Measurements from ENCODE around the gene GRM1. TPM values are rescaled to one million over a fixed set of nuclear protein-coding genes. Genes with fewer than 3 reads are reported as not detected.

Gene GRM1
- total RNA-seq = not detected
- polyA plus RNA-seq = under 1 TPM in 1 of 4 donors, not detected in 3; 0.10 TPM

DNA sequence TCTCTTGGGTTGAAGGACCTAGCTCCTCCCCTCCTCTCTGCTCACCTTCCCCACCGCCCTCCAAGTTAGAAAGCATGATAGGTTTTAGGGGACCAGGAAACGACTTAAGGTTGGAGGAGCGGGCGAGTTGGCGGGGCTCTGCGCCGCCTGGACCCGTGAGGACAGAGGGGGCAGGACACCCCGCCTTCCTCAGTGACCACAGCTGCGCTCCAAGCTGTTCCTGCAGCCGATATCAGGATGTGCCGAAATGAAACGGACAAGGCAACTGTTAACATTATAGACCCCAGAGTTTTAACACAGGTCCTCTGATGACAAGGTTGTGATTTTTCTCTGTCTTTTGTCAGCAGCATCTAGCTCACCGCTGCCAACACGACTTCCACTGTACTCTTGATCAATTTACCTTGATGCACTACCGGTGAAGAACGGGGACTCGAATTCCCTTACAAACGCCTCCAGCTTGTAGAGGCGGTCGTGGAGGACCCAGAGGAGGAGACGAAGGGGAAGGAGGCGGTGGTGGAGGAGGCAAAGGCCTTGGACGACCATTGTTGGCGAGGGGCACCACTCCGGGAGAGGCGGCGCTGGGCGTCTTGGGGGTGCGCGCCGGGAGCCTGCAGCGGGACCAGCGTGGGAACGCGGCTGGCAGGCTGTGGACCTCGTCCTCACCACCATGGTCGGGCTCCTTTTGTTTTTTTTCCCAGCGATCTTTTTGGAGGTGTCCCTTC is at the start of gene GRM1:
TSS of gene GRM1 (plus strand) at position 212 of the 722 bp plus-strand sequence. CDS start at position 668, 456 bp downstream.
- no peaks in the 10 kb centered on the region for H3K36me3 ChIP-seq (ENCODE audit: control insufficient read depth, insufficient read depth, low read length)
- Mint-ChIP-seq H3K27me3 (peaks cover 45% of the 10 kb centered on the region), H3K4me3 (peak within 1 kb of the TSS in 1 of 4 donors; percentile 29), H3K9me3 (peaks cover 0 to 5% (median 1%) of the 10 kb centered on the region in 7 donors), H3K36me3 (no peaks in the 10 kb centered on the region), H3K4me1 (peaks cover 0 to 9% (median 1%) of the 10 kb centered on the region in 4 donors), H3K27ac (no peak within 1 kb of the TSS)
- no peak for ATAC-seq (ENCODE audit: low read depth in 2 of 2)
- no peak within 1 kb of the TSS for H3K4me3 ChIP-seq (ENCODE audit: low read depth, low read length)
- H3K4me1 ChIP-seq (ENCODE audit: control insufficient read depth, insufficient read depth, low read length, poor library complexity, severe bottlenecking) = no peaks in the 10 kb centered on the region
- no peaks in the 10 kb centered on the region for H3K9me3 ChIP-seq (ENCODE audit: control insufficient read depth in 2 of 2, low read length in 2 of 2)
- H3K27me3 ChIP-seq (ENCODE audit: control insufficient read depth, insufficient read depth, low read length) = peaks cover 17% of the 10 kb centered on the region
- DNase-seq = no peak
- H3K27ac ChIP-seq (ENCODE audit: insufficient read depth, low read length, poor library complexity, severe bottlenecking) = no peak within 1 kb of the TSS

DNA sequence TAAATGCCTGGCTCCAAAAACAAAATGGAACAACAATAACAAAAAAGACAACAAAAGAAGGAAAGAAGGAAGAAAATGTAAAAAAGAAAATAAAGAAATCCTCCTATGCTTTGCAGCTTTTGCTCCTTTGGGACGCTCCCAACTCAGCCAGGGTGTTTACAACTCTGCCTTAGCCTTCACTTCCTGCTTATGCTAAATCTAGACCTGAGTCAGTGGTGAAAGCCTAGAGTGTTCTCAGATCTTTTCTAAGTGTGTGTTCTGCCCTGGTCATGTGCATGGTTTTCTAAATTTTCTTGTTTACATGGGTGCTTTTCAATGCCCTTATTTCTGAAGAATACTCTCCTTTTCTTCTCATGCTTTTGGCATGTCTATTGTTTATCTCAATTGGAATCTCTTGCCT is 19.5 kb upstream of the GRM1 start:
- peaks cover 1% of the 10 kb centered on the region for H3K27me3 ChIP-seq (ENCODE audit: control insufficient read depth, insufficient read depth, low read length)
- H3K36me3 ChIP-seq (ENCODE audit: control insufficient read depth, insufficient read depth, low read length) = no peaks in the 10 kb centered on the region
- no peaks in the 10 kb centered on the region for H3K36me3 Mint-ChIP-seq
- H3K27ac Mint-ChIP-seq = no peak overlapping the region
- DNase-seq (no peak), ATAC-seq (ENCODE audit: low read depth in 2 of 2) (no peak)
- peaks cover 0 to 4% of the 10 kb centered on the region in 2 experiments for H3K9me3 ChIP-seq (ENCODE audit: control insufficient read depth in 2 of 2, low read length in 2 of 2)
- peaks cover 0 to 15% (median 4%) of the 10 kb centered on the region in 7 donors for H3K9me3 Mint-ChIP-seq
- H3K4me3 ChIP-seq (ENCODE audit: low read depth, low read length) = no peak overlapping the region
- H3K4me1 Mint-ChIP-seq = no peaks in the 10 kb centered on the region
- H3K27ac ChIP-seq (ENCODE audit: insufficient read depth, low read length, poor library complexity, severe bottlenecking) = no peak overlapping the region
- H3K4me1 ChIP-seq (ENCODE audit: control insufficient read depth, insufficient read depth, low read length, poor library complexity, severe bottlenecking) = no peaks in the 10 kb centered on the region
- no peak overlapping the region for H3K4me3 Mint-ChIP-seq
- no peaks in the 10 kb centered on the region for H3K27me3 Mint-ChIP-seq

DNA sequence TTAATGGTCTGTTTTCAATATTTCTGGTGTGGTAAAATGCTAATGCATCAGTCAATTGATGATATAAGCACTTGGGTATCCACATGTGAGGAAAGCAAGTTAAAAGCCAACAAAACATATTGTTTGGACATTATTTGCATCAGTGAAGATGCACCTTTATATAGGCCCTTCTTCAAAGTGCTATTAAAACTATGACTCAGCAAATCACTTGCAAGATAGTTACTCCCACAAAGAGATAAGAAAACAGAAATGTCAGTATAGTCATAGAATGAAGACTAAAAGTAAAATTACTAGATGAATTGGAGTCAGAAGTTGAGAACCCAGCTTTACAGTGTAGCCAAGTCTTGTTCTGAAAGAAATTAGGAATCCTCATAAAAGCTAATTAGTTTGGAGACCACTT is 14.6 kb upstream of the GRM1 start:
- ATAC-seq (ENCODE audit: low read depth in 2 of 2) (no peak), DNase-seq (no peak)
- Mint-ChIP-seq H3K27me3 (no peaks in the 10 kb centered on the region), H3K27ac (no peak overlapping the region), H3K4me3 (no peak overlapping the region), H3K4me1 (no peaks in the 10 kb centered on the region), H3K9me3 (peaks cover 0 to 12% (median 3%) of the 10 kb centered on the region in 7 donors), H3K36me3 (no peaks in the 10 kb centered on the region)
- H3K27ac ChIP-seq (ENCODE audit: insufficient read depth, low read length, poor library complexity, severe bottlenecking) = no peak overlapping the region
- H3K4me1 ChIP-seq (ENCODE audit: control insufficient read depth, insufficient read depth, low read length, poor library complexity, severe bottlenecking) = no peaks in the 10 kb centered on the region
- H3K36me3 ChIP-seq (ENCODE audit: control insufficient read depth, insufficient read depth, low read length) = no peaks in the 10 kb centered on the region
- no peaks in the 10 kb centered on the region for H3K27me3 ChIP-seq (ENCODE audit: control insufficient read depth, insufficient read depth, low read length)
- no peak overlapping the region for H3K4me3 ChIP-seq (ENCODE audit: low read depth, low read length)
- H3K9me3 ChIP-seq (ENCODE audit: control insufficient read depth in 2 of 2, low read length in 2 of 2) = peaks cover 0 to 4% of the 10 kb centered on the region in 2 experiments

DNA sequence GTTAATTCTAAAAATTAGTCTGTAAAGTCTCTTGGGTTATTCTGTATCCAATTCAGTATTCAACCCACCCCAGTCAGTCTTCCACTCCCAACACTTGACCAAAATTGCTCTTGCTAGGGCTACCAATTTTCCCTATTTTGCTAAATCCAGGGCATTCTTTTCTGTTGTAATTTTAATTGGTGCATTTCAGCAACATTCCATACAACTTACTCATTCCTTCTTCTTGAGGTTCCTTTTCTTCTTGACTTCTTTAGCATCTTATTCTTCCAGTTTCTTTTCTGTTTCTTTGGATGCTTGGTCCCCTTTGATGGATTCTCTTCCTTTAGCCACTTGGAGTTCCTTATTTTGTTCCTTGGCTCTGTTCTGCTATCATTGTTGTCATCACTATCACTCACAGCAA is 11.2 kb upstream of the GRM1 start:
- Histone ChIP-seq H3K36me3 (ENCODE audit: control insufficient read depth, insufficient read depth, low read length) (no peaks in the 10 kb centered on the region), H3K27ac (ENCODE audit: insufficient read depth, low read length, poor library complexity, severe bottlenecking) (no peak overlapping the region), H3K9me3 (ENCODE audit: control insufficient read depth in 2 of 2, low read length in 2 of 2) (no peaks in the 10 kb centered on the region), H3K4me3 (ENCODE audit: low read depth, low read length) (no peak overlapping the region), H3K4me1 (ENCODE audit: control insufficient read depth, insufficient read depth, low read length, poor library complexity, severe bottlenecking) (no peaks in the 10 kb centered on the region), H3K27me3 (ENCODE audit: control insufficient read depth, insufficient read depth, low read length) (no peaks in the 10 kb centered on the region)
- H3K9me3 Mint-ChIP-seq = peaks cover 0 to 3% (median 0%) of the 10 kb centered on the region in 7 donors
- no peak overlapping the region for H3K4me3 Mint-ChIP-seq
- no peaks in the 10 kb centered on the region for H3K4me1 Mint-ChIP-seq
- ATAC-seq (ENCODE audit: low read depth in 2 of 2) (no peak), DNase-seq (no peak)
- no peaks in the 10 kb centered on the region for H3K36me3 Mint-ChIP-seq
- H3K27me3 Mint-ChIP-seq = no peaks in the 10 kb centered on the region
- no peak overlapping the region for H3K27ac Mint-ChIP-seq

DNA sequence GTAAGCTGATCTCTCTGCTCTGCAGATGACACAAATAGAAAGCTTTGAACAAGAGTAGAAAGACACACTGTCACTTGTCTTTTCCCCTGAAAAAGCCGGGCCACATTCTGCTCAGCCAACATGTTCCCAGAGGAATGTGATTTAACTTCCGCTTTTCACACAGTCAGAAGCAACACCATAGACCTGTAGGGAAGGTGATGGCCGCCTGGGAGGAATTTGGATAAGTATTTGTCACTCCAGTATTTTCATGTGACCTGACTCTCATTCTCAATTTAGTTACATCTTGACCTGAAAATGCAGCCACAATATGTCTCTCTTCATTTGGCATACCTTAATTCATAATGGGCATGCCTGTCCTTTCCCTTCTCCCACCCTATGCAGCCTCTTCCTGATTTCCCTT is 2.0 kb upstream of the GRM1 start:
- H3K27me3 ChIP-seq (ENCODE audit: control insufficient read depth, insufficient read depth, low read length) = peaks cover 15% of the 10 kb centered on the region
- no peak overlapping the region for H3K27ac ChIP-seq (ENCODE audit: insufficient read depth, low read length, poor library complexity, severe bottlenecking)
- no peaks in the 10 kb centered on the region for H3K9me3 ChIP-seq (ENCODE audit: control insufficient read depth in 2 of 2, low read length in 2 of 2)
- H3K4me3 ChIP-seq (ENCODE audit: low read depth, low read length) = no peak overlapping the region
- DNase-seq (no peak), ATAC-seq (ENCODE audit: low read depth in 2 of 2) (no peak)
- H3K4me1 ChIP-seq (ENCODE audit: control insufficient read depth, insufficient read depth, low read length, poor library complexity, severe bottlenecking) = no peaks in the 10 kb centered on the region
- Mint-ChIP-seq H3K9me3 (peaks cover 0 to 5% (median 1%) of the 10 kb centered on the region in 7 donors), H3K4me3 (no peak overlapping the region), H3K36me3 (no peaks in the 10 kb centered on the region), H3K27ac (no peak overlapping the region), H3K4me1 (peaks cover 0 to 9% (median 1%) of the 10 kb centered on the region in 4 donors), H3K27me3 (peaks cover 40% of the 10 kb centered on the region)
- H3K36me3 ChIP-seq (ENCODE audit: control insufficient read depth, insufficient read depth, low read length) = no peaks in the 10 kb centered on the region

DNA sequence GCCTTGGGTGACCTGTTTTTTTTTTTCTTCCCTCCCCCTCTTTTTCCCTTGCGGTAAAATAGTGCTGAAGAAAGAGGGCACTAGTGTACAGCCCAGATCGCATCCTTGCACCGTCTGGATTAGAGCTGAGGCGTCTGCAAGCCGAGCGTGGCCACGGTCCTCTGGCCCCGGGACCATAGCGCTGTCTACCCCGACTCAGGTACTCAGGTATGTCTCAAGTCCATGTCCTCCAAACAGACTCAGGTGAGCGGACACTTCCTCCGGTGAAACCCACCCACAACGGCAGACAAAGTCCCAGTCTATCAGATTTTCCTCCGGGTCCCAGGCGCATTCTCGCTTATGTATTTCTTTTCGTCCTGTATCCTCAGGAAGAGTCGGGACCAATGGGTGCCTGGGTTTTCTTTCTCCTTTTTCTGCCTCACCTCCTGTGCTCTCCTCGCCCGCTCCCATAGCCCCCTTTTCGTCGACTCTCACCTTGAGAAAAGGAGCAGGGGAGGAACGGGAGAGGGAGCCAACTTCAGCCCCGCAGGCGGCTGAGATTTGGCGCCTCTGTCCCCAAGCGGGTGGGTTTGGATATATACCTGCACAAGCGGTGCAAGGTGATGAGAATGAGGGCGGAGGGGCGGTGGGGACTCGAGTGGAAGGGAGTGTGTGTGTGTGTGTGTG is 1.1 kb upstream of the GRM1 start:
- Histone ChIP-seq H3K27ac (ENCODE audit: insufficient read depth, low read length, poor library complexity, severe bottlenecking) (no peak overlapping the region), H3K9me3 (ENCODE audit: control insufficient read depth in 2 of 2, low read length in 2 of 2) (no peaks in the 10 kb centered on the region), H3K36me3 (ENCODE audit: control insufficient read depth, insufficient read depth, low read length) (no peaks in the 10 kb centered on the region), H3K4me3 (ENCODE audit: low read depth, low read length) (no peak overlapping the region), H3K4me1 (ENCODE audit: control insufficient read depth, insufficient read depth, low read length, poor library complexity, severe bottlenecking) (no peaks in the 10 kb centered on the region), H3K27me3 (ENCODE audit: control insufficient read depth, insufficient read depth, low read length) (peaks cover 15% of the 10 kb centered on the region)
- peaks cover 0 to 9% (median 1%) of the 10 kb centered on the region in 4 donors for H3K4me1 Mint-ChIP-seq
- DNase-seq (no peak), ATAC-seq (ENCODE audit: low read depth in 2 of 2) (no peak)
- no peak overlapping the region for H3K27ac Mint-ChIP-seq
- H3K36me3 Mint-ChIP-seq = no peaks in the 10 kb centered on the region
- peaks cover 0 to 5% (median 1%) of the 10 kb centered on the region in 7 donors for H3K9me3 Mint-ChIP-seq
- peaks cover 45% of the 10 kb centered on the region for H3K27me3 Mint-ChIP-seq
- H3K4me3 Mint-ChIP-seq = peak overlapping the region in 1 of 4 donors; percentile 2

DNA sequence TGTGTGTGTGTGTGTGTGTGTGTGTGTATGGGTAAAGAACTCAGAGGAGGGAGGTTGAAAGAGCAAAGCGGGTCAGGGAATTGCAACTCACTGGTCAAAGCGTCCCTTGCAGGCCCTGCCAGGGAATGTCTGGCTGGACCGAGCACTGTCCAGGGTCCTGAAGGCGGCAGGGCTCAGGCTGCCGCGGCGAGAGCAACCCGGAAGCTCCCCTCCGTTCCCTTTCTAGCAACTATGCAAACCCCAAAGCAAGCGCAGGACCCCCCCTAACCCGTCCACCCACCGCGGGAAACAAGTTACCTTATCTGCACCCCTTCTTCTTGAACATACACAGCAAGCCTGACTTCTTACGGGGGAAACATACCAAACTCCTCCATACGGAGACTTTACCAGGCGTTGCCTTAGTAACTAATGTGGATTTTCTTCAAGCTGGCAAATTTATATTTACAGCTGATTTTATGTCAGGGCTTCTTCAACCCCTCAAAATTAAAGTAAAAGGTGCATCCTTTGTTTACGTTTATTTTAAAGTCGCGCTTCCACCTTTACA is 538 bp upstream of the GRM1 start:
- no peaks in the 10 kb centered on the region for H3K36me3 Mint-ChIP-seq
- Histone ChIP-seq H3K4me3 (ENCODE audit: low read depth, low read length) (no peak overlapping the region), H3K9me3 (ENCODE audit: control insufficient read depth in 2 of 2, low read length in 2 of 2) (no peaks in the 10 kb centered on the region), H3K27ac (ENCODE audit: insufficient read depth, low read length, poor library complexity, severe bottlenecking) (no peak overlapping the region), H3K27me3 (ENCODE audit: control insufficient read depth, insufficient read depth, low read length) (peaks cover 17% of the 10 kb centered on the region), H3K36me3 (ENCODE audit: control insufficient read depth, insufficient read depth, low read length) (no peaks in the 10 kb centered on the region), H3K4me1 (ENCODE audit: control insufficient read depth, insufficient read depth, low read length, poor library complexity, severe bottlenecking) (no peaks in the 10 kb centered on the region)
- peaks cover 0 to 5% (median 1%) of the 10 kb centered on the region in 7 donors for H3K9me3 Mint-ChIP-seq
- DNase-seq = peak in 2 of 3 donors; percentile 16 to 28
- peaks cover 0 to 9% (median 1%) of the 10 kb centered on the region in 4 donors for H3K4me1 Mint-ChIP-seq
- no peak overlapping the region for H3K27ac Mint-ChIP-seq
- H3K27me3 Mint-ChIP-seq = peaks cover 45% of the 10 kb centered on the region
- peak in 1 of 2 donors; percentile 47 for ATAC-seq (ENCODE audit: low read depth in 2 of 2)
- peak overlapping the region in 1 of 4 donors; percentile 29 for H3K4me3 Mint-ChIP-seq

Data from CD4-positive, CD25-positive, alpha-beta regulatory T cell (primary cell).